ENCODE data around the gene ZCCHC4.

GRCh38 chr4:25347473-25347872 is 34.9 kb downstream of the ZCCHC4 start:
- no peak for TF ChIP-seq EZH2phosphoT487 (IDR thresholded peaks at IDR 0.05; ENCODE audit: borderline replicate concordance, low read length)
- TF ChIP-seq CTCF (IDR thresholded peaks at IDR 0.05; ENCODE audit: low read depth, low read length, poor library complexity, severe bottlenecking), result no peak
